Measurements from ENCODE around the gene CDH4.

GRCh38 chr20:61701802-61702201 is 449.7 kb downstream of the CDH4 start:
- TF ChIP-seq POLR2A (IDR thresholded peaks at IDR 0.05), result no peak
- TF ChIP-seq, protein P1, sequence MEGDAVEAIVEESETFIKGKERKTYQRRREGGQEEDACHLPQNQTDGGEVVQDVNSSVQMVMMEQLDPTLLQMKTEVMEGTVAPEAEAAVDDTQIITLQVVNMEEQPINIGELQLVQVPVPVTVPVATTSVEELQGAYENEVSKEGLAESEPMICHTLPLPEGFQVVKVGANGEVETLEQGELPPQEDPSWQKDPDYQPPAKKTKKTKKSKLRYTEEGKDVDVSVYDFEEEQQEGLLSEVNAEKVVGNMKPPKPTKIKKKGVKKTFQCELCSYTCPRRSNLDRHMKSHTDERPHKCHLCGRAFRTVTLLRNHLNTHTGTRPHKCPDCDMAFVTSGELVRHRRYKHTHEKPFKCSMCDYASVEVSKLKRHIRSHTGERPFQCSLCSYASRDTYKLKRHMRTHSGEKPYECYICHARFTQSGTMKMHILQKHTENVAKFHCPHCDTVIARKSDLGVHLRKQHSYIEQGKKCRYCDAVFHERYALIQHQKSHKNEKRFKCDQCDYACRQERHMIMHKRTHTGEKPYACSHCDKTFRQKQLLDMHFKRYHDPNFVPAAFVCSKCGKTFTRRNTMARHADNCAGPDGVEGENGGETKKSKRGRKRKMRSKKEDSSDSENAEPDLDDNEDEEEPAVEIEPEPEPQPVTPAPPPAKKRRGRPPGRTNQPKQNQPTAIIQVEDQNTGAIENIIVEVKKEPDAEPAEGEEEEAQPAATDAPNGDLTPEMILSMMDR (IDR thresholded peaks at IDR 0.05), result no peak
- TF ChIP-seq EP300 (IDR thresholded peaks at IDR 0.05), result no peak

All from ovary (tissue), 3 donors.